HG03469 (cell line): ENCODE results near the gene FAM107B.
A peak's percentile ranks its signal among the peaks of the same experiment; 100 is the strongest.
"Not testable (repeated sequence)": the region's sequence is repeated elsewhere in the genome, so short reads cannot be mapped to it uniquely, and the experiment has no call there.

Experiments
- ATAC-seq: cut with Tn5 transposase; IDR thresholded peaks from one replicate; pipeline ENCODE4 v1.9.1; 2021; ENCODE audit warnings: mild to moderate bottlenecking, moderate library complexity, moderate number of reproducible peaks; ENCODE audit not compliant: unreplicated experiment

FAM107B gene

GRCh38 chr10:14604181-14605142, 170.2 kb downstream of the FAM107B start:
- ATAC-seq: no peak

- no peak for ATAC-seq
These were observed 171.1 kb downstream of the FAM107B start for GRCh38 chr10:14603534-14604102.

- no peak for ATAC-seq
These were observed 171.7 kb downstream of the FAM107B start for GRCh38 chr10:14602807-14603533.

GRCh38 chr10:14601872-14602725, 172.6 kb downstream of the FAM107B start:
- no peak for ATAC-seq

- no peak for ATAC-seq
These were observed 173.4 kb downstream of the FAM107B start for GRCh38 chr10:14601326-14601725.

- no peak for ATAC-seq
These were observed 174.6 kb downstream of the FAM107B start for GRCh38 chr10:14600065-14600464.

- ATAC-seq: no peak
These were observed 175.6 kb downstream of the FAM107B start for GRCh38 chr10:14598809-14599764.

- ATAC-seq: no peak
These were observed 179.0 kb downstream of the FAM107B start for GRCh38 chr10:14595526-14596182.

GRCh38 chr10:14594878-14595525, 179.7 kb downstream of the FAM107B start:
- ATAC-seq: no peak

GRCh38 chr10:14593806-14594205, 180.9 kb downstream of the FAM107B start:
- ATAC-seq: no peak

- no peak for ATAC-seq
These were observed 182.1 kb downstream of the FAM107B start for GRCh38 chr10:14592566-14592965.

- ATAC-seq: no peak
These were observed 182.7 kb downstream of the FAM107B start for GRCh38 chr10:14592026-14592425.

GRCh38 chr10:14588938-14589294, 185.8 kb downstream of the FAM107B start:
- ATAC-seq: not testable (repeated sequence)

GRCh38 chr10:14588084-14588937, 186.4 kb downstream of the FAM107B start:
- ATAC-seq: peak; percentile 36

- ATAC-seq: no peak
These were observed 187.1 kb downstream of the FAM107B start for GRCh38 chr10:14587540-14588083.

- ATAC-seq: no peak
These were observed 187.8 kb downstream of the FAM107B start for GRCh38 chr10:14586901-14587300.
